GM12865 (cell line): ENCODE results near the gene FIGNL2.

Experiments used
- DNase-seq: peaks from one replicate; pipeline ENCODE4 v3.0.0; 2010; ENCODE audit warnings: low read depth
- H3K4me3 ChIP-seq: 2 replicates; pipeline ENCODE4 v1.5.1; 2011; ENCODE audit warnings: mild to moderate bottlenecking, low read depth, low read length, control low read depth
- CTCF ChIP-seq: IDR thresholded peaks from 2 replicates; pipeline ENCODE4 v1.5.1; 2011; ENCODE audit warnings: low read length, control low read depth, low read depth, inconsistent platforms; ENCODE audit not compliant: insufficient read depth; ENCODE audit errors: missing control alignments

The FIGNL2 gene

GRCh38 chr12:51821440-51822260 lies 26.9 kb downstream of the FIGNL2 start:
- H3K4me3 ChIP-seq = peak overlapping the region; percentile 28; the same call in 1 of the 2 replicates
- TF ChIP-seq CTCF = no peak
- DNase-seq = no peak

- TF ChIP-seq CTCF = peak; percentile 15
- DNase-seq = peak; percentile 33
- peak overlapping the region; percentile 28 for H3K4me3 ChIP-seq
Measured at GRCh38 chr12:51820526-51821439, 27.7 kb downstream of the FIGNL2 start.

GRCh38 chr12:51819736-51820525 lies 28.6 kb downstream of the FIGNL2 start:
- TF ChIP-seq CTCF = no peak
- DNase-seq = no peak
- H3K4me3 ChIP-seq = no peak overlapping the region

- no peak overlapping the region for H3K4me3 ChIP-seq
- DNase-seq = no peak
- no peak for TF ChIP-seq CTCF
Measured at GRCh38 chr12:51818566-51819300, 29.8 kb downstream of the FIGNL2 start.

GRCh38 chr12:51818086-51818485 lies 30.4 kb downstream of the FIGNL2 start:
- no peak overlapping the region for H3K4me3 ChIP-seq
- DNase-seq = no peak
- no peak for TF ChIP-seq CTCF
